GM19467 (cell line): Measurements from ENCODE around the gene RALGAPA1.

ENCODE experiments used
- ATAC-seq: cut with Tn5 transposase; IDR thresholded peaks from one replicate; pipeline ENCODE4 v1.9.1; 2021; ENCODE audit warnings: mild to moderate bottlenecking, moderate library complexity; ENCODE audit not compliant: unreplicated experiment

The RALGAPA1 gene

GRCh38 chr14:35503646-35504045 is 305.4 kb downstream of the RALGAPA1 start:
- no peak for ATAC-seq

DNA sequence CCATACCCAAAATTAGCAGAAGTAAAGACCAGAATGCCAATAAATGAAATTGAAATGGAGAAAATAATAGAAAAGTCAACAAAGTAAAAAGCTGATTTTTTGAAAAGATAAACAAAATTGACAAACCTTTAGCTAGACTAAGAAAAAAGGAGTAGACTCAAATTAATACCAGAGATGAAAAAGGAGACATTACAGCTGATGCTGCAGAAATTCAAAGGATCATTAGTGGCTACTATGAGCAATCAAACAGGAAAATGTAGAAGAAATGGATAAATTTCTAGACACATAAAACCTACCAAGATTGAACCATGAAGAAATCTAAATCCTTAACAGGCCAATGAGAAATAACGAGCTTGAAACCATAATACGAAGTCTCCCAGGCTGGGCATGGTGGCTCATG is 309.9 kb downstream of the RALGAPA1 start:
- ATAC-seq, result no peak

GRCh38 chr14:35495278-35495677 is 313.8 kb downstream of the RALGAPA1 start:
- ATAC-seq, result no peak

- no peak for ATAC-seq
These were observed 316.5 kb downstream of the RALGAPA1 start for GRCh38 chr14:35492569-35493014.
